ENCODE results near the gene TRAF2. TPM values are rescaled to one million over a fixed set of nuclear protein-coding genes. Genes with fewer than 3 reads are reported as not detected.
A peak's percentile ranks its signal among the peaks of the same experiment; 100 is the strongest.

The TRAF2 gene
- total and polyA plus RNA-seq, 2 of the 8 experiments (the other 6 are each of a cell fraction or from before 2014, with no cell fraction given) = 26.9 to 50.2 TPM

DNA sequence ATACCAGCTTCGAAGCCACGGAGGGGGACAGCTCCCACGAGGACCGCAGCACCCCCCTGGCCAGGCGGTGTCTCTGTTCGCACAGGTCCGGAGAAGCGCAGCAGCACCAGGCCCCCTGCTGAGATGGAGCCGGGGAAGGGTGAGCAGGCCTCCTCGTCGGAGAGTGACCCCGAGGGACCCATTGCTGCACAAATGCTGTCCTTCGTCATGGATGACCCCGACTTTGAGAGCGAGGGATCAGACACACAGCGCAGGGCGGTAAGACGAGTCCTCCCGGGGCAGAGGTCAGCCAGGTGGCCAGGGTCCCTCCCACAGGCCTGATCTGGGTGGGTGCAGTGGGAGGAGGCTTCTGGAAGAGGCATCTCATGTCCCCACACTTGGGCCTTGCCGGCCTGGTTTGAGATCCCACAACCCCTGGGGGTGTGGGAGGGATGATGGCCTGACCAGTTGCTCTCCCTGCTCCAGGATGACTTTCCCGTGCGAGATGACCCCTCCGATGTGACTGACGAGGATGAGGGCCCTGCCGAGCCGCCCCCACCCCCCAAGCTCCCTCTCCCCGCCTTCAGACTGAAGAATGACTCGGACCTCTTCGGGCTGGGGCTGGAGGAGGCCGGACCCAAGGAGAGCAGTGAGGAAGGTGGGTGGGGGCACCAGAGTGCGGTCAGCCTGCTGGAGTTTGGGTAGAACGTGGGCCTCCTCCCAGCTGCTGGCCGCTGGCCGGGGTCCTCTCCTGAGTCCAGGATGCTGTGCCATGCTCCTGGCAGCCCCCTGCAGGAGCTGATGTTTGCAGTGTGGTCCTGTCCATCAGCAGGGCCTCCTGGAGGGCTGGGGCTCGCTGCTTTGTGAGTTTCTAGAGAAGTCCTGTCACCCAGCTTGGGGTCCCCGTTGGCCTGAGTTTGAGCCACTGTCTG is 46.8 kb upstream of the TRAF2 start:
- POLR2A ChIA-PET (ENCODE audit: partially characterized antibody) = interaction anchor here (0.8 to 20.5 kb wide), 8 partner anchors 7 to 85 kb away, joined by 3 to 248 read pairs (median 14); partner anchors contain the start of genes MAMDC4 and RABL6
- TF ChIP-seq POLR2AphosphoS5 (IDR thresholded peaks at IDR 0.05; ENCODE audit: low read depth, low read length) = peak; percentile 50
- TF ChIP-seq, protein P1, sequence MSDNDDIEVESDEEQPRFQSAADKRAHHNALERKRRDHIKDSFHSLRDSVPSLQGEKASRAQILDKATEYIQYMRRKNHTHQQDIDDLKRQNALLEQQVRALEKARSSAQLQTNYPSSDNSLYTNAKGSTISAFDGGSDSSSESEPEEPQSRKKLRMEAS (IDR thresholded peaks at IDR 0.05) = no peak
- no peak overlapping the region for H3K4me3 ChIP-seq (ENCODE audit: extremely low read depth in 1 of 4, insufficient read depth in 2 of 4, low read depth in 3 of 4, low read length in 4 of 4)

More for the DNA sequence above, 46.8 kb upstream of the TRAF2 start:
- no peak overlapping the region for H2BK12ac ChIP-seq (ENCODE audit: low read depth, low read length)
- H3K79me2 ChIP-seq (ENCODE audit: control insufficient read depth in 1 of 2, insufficient read depth in 2 of 2, low read length in 2 of 2) = no peaks in the 10 kb centered on the region
- no peak overlapping the region for H3K18ac ChIP-seq (ENCODE audit: extremely low read depth, low read length)
- H3K23me2 ChIP-seq (ENCODE audit: low read depth, low read length) = no peaks in the 10 kb centered on the region; the same call in 1 of the 2 replicates
- no peak overlapping the region for H3K4me2 ChIP-seq (ENCODE audit: insufficient read depth in 1 of 2, low read depth in 2 of 2, low read length in 2 of 2)
- H3K9me3 ChIP-seq (ENCODE audit: insufficient read depth in 2 of 2, low read depth in 1 of 2, low read length in 1 of 2) = no peaks in the 10 kb centered on the region
- CTCF ChIA-PET (ENCODE audit: partially characterized antibody) = interaction anchor here (1.0 to 8.9 kb wide), 9 partner anchors 8 to 196 kb away, joined by 3 to 131 read pairs (median 4); no protein-coding TSS in a partner anchor
- no peak overlapping the region for H3K27ac ChIP-seq (ENCODE audit: low read depth, low read length)
- no peaks in the 10 kb centered on the region for H3K79me1 ChIP-seq (ENCODE audit: low read depth, low read length)
- H3K4me1 ChIP-seq (replicated peaks in 1 of 4; ENCODE audit: control insufficient read depth in 3 of 4, insufficient read depth in 4 of 4, low read length in 3 of 4) = peaks cover 5 to 24% (median 16%) of the 10 kb centered on the region in 4 experiments
- no peak overlapping the region for H3K4ac ChIP-seq (replicated peaks; ENCODE audit: insufficient read length, low read depth, low read length)
- H2BK20ac ChIP-seq (ENCODE audit: low read length) = no peak overlapping the region
- no peaks in the 10 kb centered on the region for H3K27me3 ChIP-seq (replicated peaks in 1 of 4; ENCODE audit: control insufficient read depth in 3 of 4, extremely low read depth in 1 of 4, insufficient read depth in 3 of 4, low read length in 3 of 4)
- H3K9ac ChIP-seq (replicated peaks in 1 of 4; ENCODE audit: extremely low read depth in 1 of 4, low read depth in 3 of 4, low read length in 3 of 4) = no peak overlapping the region
- no peak overlapping the region for H3K56ac ChIP-seq (replicated peaks; ENCODE audit: insufficient read length, low read depth, low read length)
- 91% methylated on average over 11 of the region's 36 CpGs; no CpG with 5 or more reads in 1 of the 2 experiments for WGBS, 2 experiments (ENCODE audit: extremely low coverage in 1 of 2, insufficient coverage in 1 of 2, insufficient read length in 1 of 2, insufficient replicate concordance in 2 of 2, low coverage in 1 of 2, low lambda C conversion rate in 2 of 2, missing lambda C conversion rate in 1 of 2)
- no peak for FAIRE-seq
- H4K20me1 ChIP-seq (replicated peaks in 1 of 2; ENCODE audit: control insufficient read depth in 1 of 2, insufficient read depth in 2 of 2, low read length in 2 of 2) = peaks cover 1 to 6% of the 10 kb centered on the region in 2 experiments
- no peak overlapping the region for H2BK120ac ChIP-seq (replicated peaks; ENCODE audit: low read depth, low read length)
- no peak overlapping the region for H2BK15ac ChIP-seq (ENCODE audit: low read length)
- no peak overlapping the region for H2BK5ac ChIP-seq (ENCODE audit: low read depth, low read length)
- H2AFZ ChIP-seq (ENCODE audit: low read length) = no peak overlapping the region
- no peak overlapping the region for H4K91ac ChIP-seq (replicated peaks; ENCODE audit: insufficient read length, low read length)
- peaks cover 0 to 21% (median 4%) of the 10 kb centered on the region in 4 experiments; a peak in 2 of 8 replicates for H3K36me3 ChIP-seq (ENCODE audit: control insufficient read depth in 2 of 4, insufficient read depth in 4 of 4, low read length in 3 of 4)
- no peak overlapping the region for H3K23ac ChIP-seq (ENCODE audit: insufficient read length)
- H3K14ac ChIP-seq (ENCODE audit: insufficient read length) = no peak overlapping the region
- no peak overlapping the region for H4K5ac ChIP-seq (ENCODE audit: insufficient read length, low read depth, low read length)
- H4K8ac ChIP-seq (ENCODE audit: extremely low read depth, insufficient read depth, low read length) = no peak overlapping the region; the same call in 1 of the 2 replicates
- DNase-seq (ENCODE audit: low read depth in 1 of 2, low spot score in 2 of 2) = no peak
- no peak overlapping the region for H2AK5ac ChIP-seq (ENCODE audit: low read depth, low read length)

All from H1 (cell line).